ENCODE data around the gene WDR54. TPM values are rescaled to one million over a fixed set of nuclear protein-coding genes. Genes with fewer than 3 reads are reported as not detected.
A peak's percentile ranks its signal among the peaks of the same experiment; 100 is the strongest.

Gene WDR54
- total and polyA plus RNA-seq, 2 donors (not counting 3 experiments of a cell fraction or from before 2014, with no cell fraction given) = 21.7 to 46.3 TPM

DNA sequence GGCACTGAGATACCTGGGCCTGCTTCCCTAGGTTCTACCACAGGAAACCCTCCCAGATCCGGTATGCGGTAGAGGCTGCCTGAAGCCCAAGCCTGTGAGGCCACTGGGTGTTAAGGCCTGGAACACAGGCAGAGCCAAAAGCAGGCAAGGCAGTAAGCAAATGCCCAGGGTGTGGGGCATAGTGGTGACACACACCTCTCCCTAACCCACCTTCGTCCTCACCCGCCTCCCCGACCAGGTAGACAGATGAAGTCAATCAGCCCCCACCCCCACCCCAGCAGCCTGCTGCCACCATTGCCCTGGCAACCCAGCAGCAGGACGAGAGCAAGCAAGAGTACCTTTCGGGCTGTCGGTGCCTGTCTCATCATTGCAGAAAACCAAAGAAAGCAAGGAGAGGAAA is 47.5 kb upstream of the WDR54 start:
- Histone ChIP-seq H3K9me1 (replicated peaks; ENCODE audit: control insufficient read depth, extremely low read depth, insufficient read depth, low read length) (no peaks in the 10 kb centered on the region), H3K36me3 (ENCODE audit: control insufficient read depth in 2 of 2, extremely low read depth in 1 of 2, insufficient read depth in 2 of 2, low read length in 2 of 2) (peaks cover 5 to 36% of the 10 kb centered on the region in 2 experiments), H3K79me2 (ENCODE audit: control insufficient read depth, insufficient read depth, low read length) (peaks cover 4% of the 10 kb centered on the region), H3K4me2 (ENCODE audit: insufficient read depth, low read length) (no peak overlapping the region), H3K9me3 (replicated peaks; ENCODE audit: control insufficient read depth, insufficient read depth, low read length) (no peaks in the 10 kb centered on the region), H3K4me1 (ENCODE audit: control insufficient read depth, extremely low read depth, insufficient read depth, low read length) (no peaks in the 10 kb centered on the region), H4K20me1 (replicated peaks; ENCODE audit: control insufficient read depth, extremely low read depth, insufficient read depth, low read length) (no peaks in the 10 kb centered on the region), H3K4me3 (replicated peaks in 1 of 3; ENCODE audit: insufficient read depth in 1 of 3, low read depth in 1 of 3, low read length in 3 of 3) (no peak overlapping the region), H3K27me3 (ENCODE audit: control insufficient read depth in 2 of 2, insufficient read depth in 2 of 2, low read length in 2 of 2) (no peaks in the 10 kb centered on the region), H3K9ac (replicated peaks; ENCODE audit: extremely low read depth, insufficient read depth, low read length) (no peak overlapping the region), H2AFZ (ENCODE audit: low read depth, low read length) (no peak overlapping the region), H3K27ac (ENCODE audit: insufficient read depth, low read depth, low read length) (no peak overlapping the region)
- BruUV-seq (replicated peaks) = no TSS peak
- ChIA-PET CTCF (interaction anchor here (0.6 to 1.5 kb wide), 3 partner anchors 18 to 39 kb away, joined by 3 to 5 read pairs (median 3); no protein-coding TSS in a partner anchor), POLR2A (no interaction called here)
- intact Hi-C loops (cut with micrococcal nuclease) (no loop called here), dilution Hi-C loops (cut with MboI; ENCODE audit: extremely low pct_ligation_motif_present, low sequenced_read_pairs) (no loop called here)
- FAIRE-seq (no peak), DNase-seq (ENCODE audit: low read depth, low spot score) (no peak)
- TF ChIP-seq JUN (IDR thresholded peaks at IDR 0.05; ENCODE audit: borderline replicate concordance, insufficient read depth, insufficient read length, low read depth) (no peak), POLR2AphosphoS5 (IDR thresholded peaks at IDR 0.05; ENCODE audit: insufficient read depth, low read depth, low read length) (no peak)

DNA sequence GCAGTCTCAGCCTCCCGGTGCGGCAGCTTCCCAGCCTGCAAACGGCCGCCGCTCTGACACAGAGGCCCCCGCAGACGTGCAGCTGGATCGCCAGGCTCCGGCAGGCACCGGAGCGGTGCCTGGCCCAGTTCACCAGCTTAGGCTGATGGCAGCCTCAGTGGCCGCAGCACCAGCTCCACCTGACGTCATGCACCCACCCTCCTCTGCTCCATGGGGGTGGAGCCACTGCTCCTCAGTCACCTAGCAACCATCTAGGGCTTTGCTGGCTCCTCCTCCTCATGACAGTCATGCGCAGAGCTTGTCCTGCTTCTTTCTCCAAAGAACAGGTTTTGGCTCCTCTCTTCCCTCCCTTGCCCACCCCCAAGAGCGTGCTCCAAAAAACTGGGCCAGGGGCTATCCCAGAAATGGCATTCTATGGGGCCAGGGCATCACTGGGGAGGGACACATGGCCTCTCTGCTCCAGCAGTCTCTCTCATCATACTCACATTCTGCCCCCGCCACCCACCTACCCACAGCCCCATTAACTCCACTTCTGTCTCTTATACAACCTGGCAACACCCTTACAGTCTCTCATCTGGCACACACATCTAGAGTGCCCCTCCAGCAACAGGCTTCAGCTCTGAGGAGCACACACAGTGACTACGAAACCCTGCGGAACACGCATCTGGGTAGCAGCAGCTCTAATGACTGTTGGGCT is 46.9 kb upstream of the WDR54 start:
- Histone ChIP-seq H3K36me3 (ENCODE audit: control insufficient read depth in 2 of 2, extremely low read depth in 1 of 2, insufficient read depth in 2 of 2, low read length in 2 of 2) (peaks cover 5 to 31% of the 10 kb centered on the region in 2 experiments), H3K27me3 (ENCODE audit: control insufficient read depth in 2 of 2, insufficient read depth in 2 of 2, low read length in 2 of 2) (no peaks in the 10 kb centered on the region), H3K27ac (ENCODE audit: insufficient read depth, low read depth, low read length) (no peak overlapping the region), H3K79me2 (ENCODE audit: control insufficient read depth, insufficient read depth, low read length) (peaks cover 10% of the 10 kb centered on the region), H3K4me3 (replicated peaks in 1 of 3; ENCODE audit: insufficient read depth in 1 of 3, low read depth in 1 of 3, low read length in 3 of 3) (no peak overlapping the region), H3K4me1 (ENCODE audit: control insufficient read depth, extremely low read depth, insufficient read depth, low read length) (no peaks in the 10 kb centered on the region), H3K9me3 (replicated peaks; ENCODE audit: control insufficient read depth, insufficient read depth, low read length) (no peaks in the 10 kb centered on the region), H3K9me1 (replicated peaks; ENCODE audit: control insufficient read depth, extremely low read depth, insufficient read depth, low read length) (no peaks in the 10 kb centered on the region), H2AFZ (ENCODE audit: low read depth, low read length) (no peak overlapping the region), H3K9ac (replicated peaks; ENCODE audit: extremely low read depth, insufficient read depth, low read length) (no peak overlapping the region), H3K4me2 (ENCODE audit: insufficient read depth, low read length) (no peak overlapping the region), H4K20me1 (replicated peaks; ENCODE audit: control insufficient read depth, extremely low read depth, insufficient read depth, low read length) (no peaks in the 10 kb centered on the region)
- intact Hi-C loops (cut with micrococcal nuclease) = no loop called here
- BruUV-seq (replicated peaks) = no TSS peak
- POLR2A ChIA-PET = no interaction called here
- peak; percentile 19 for DNase-seq (ENCODE audit: low read depth, low spot score)
- TF ChIP-seq, protein P1, sequence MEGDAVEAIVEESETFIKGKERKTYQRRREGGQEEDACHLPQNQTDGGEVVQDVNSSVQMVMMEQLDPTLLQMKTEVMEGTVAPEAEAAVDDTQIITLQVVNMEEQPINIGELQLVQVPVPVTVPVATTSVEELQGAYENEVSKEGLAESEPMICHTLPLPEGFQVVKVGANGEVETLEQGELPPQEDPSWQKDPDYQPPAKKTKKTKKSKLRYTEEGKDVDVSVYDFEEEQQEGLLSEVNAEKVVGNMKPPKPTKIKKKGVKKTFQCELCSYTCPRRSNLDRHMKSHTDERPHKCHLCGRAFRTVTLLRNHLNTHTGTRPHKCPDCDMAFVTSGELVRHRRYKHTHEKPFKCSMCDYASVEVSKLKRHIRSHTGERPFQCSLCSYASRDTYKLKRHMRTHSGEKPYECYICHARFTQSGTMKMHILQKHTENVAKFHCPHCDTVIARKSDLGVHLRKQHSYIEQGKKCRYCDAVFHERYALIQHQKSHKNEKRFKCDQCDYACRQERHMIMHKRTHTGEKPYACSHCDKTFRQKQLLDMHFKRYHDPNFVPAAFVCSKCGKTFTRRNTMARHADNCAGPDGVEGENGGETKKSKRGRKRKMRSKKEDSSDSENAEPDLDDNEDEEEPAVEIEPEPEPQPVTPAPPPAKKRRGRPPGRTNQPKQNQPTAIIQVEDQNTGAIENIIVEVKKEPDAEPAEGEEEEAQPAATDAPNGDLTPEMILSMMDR (IDR thresholded peaks at IDR 0.05; ENCODE audit: extremely low read depth in 1 of 2, insufficient read depth in 1 of 2, low read depth in 1 of 2, low read length in 2 of 2) = no peak
- TF ChIP-seq MYC (IDR thresholded peaks at IDR 0.05; ENCODE audit: low read depth, low read length) (no peak), POLR2A (IDR thresholded peaks at IDR 0.05; ENCODE audit: low read depth, low read length) (no peak), POLR2AphosphoS5 (IDR thresholded peaks at IDR 0.05; ENCODE audit: insufficient read depth, low read depth, low read length) (no peak), JUN (IDR thresholded peaks at IDR 0.05; ENCODE audit: borderline replicate concordance, insufficient read depth, insufficient read length, low read depth) (no peak), EZH2 (IDR thresholded peaks at IDR 0.05; ENCODE audit: borderline replicate concordance, low read depth, low read length, severe bottlenecking) (no peak), GATA2 (IDR thresholded peaks at IDR 0.05; ENCODE audit: insufficient read depth, insufficient read length, low read depth, low read length) (no peak), FOS (IDR thresholded peaks at IDR 0.05; ENCODE audit: borderline replicate concordance, insufficient read depth, low read length) (no peak)
- TF ChIP-seq, protein P2, sequence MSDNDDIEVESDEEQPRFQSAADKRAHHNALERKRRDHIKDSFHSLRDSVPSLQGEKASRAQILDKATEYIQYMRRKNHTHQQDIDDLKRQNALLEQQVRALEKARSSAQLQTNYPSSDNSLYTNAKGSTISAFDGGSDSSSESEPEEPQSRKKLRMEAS (IDR thresholded peaks at IDR 0.05; ENCODE audit: insufficient read depth, insufficient read length) = no peak
- dilution Hi-C loops (cut with MboI; ENCODE audit: extremely low pct_ligation_motif_present, low sequenced_read_pairs) = no loop called here
- FAIRE-seq = no peak
- CTCF ChIA-PET = interaction anchor here (1.1 to 1.5 kb wide), 2 partner anchors 17 to 40 kb away, joined by 3 to 5 read pairs; no protein-coding TSS in a partner anchor
